NCI-H2029 (cell line): ENCODE measurements around the gene APP.
A peak's percentile ranks its signal among the peaks of the same experiment; 100 is the strongest.
"Not testable (repeated sequence)": the region's sequence is repeated elsewhere in the genome, so short reads cannot be mapped to it uniquely, and the experiment has no call there.

Experiments
- DNase-seq: peaks from one replicate; lab custom pipeline; 2025; lab: John Stamatoyannopoulos, UW

Gene APP

GRCh38 chr21:25938658-25939395 lies 231.7 kb downstream of the APP start:
- DNase-seq = peak; percentile 15

GRCh38 chr21:25936776-25937175 lies 233.8 kb downstream of the APP start:
- DNase-seq = no peak

GRCh38 chr21:25934771-25935224 lies 235.8 kb downstream of the APP start:
- peak; percentile 84 for DNase-seq

- DNase-seq = no peak
Observed at GRCh38 chr21:25934130-25934529, 236.4 kb downstream of the APP start.

- DNase-seq = no peak
Observed at GRCh38 chr21:25931765-25932164, 238.8 kb downstream of the APP start.

- no peak for DNase-seq
Observed at GRCh38 chr21:25929856-25930520, 240.6 kb downstream of the APP start.

- no peak for DNase-seq
Observed at GRCh38 chr21:25927195-25927880, 243.2 kb downstream of the APP start.

GRCh38 chr21:25925936-25926335 lies 244.6 kb downstream of the APP start:
- DNase-seq = peak; percentile 22

- DNase-seq = no peak
Observed at GRCh38 chr21:25925064-25925800, 245.3 kb downstream of the APP start.

GRCh38 chr21:25918152-25918551 lies 252.4 kb downstream of the APP start:
- DNase-seq = not testable (repeated sequence)

GRCh38 chr21:25916226-25916625 lies 254.3 kb downstream of the APP start:
- DNase-seq = no peak

- DNase-seq = no peak
Observed at GRCh38 chr21:25913479-25913878, 257.1 kb downstream of the APP start.

GRCh38 chr21:25912402-25912746 lies 258.2 kb downstream of the APP start:
- no peak for DNase-seq

- DNase-seq = peak; percentile 78
Observed at GRCh38 chr21:25911730-25912401, 258.7 kb downstream of the APP start.

GRCh38 chr21:25910809-25911208 lies 259.8 kb downstream of the APP start:
- DNase-seq = no peak

- no peak for DNase-seq
Observed at GRCh38 chr21:25909341-25909740, 261.2 kb downstream of the APP start.

GRCh38 chr21:25908495-25908894 lies 262.1 kb downstream of the APP start:
- no peak for DNase-seq

GRCh38 chr21:25907573-25908275 lies 262.8 kb downstream of the APP start:
- DNase-seq = no peak

- DNase-seq = no peak
Observed at GRCh38 chr21:25906587-25906986, 264.0 kb downstream of the APP start.

GRCh38 chr21:25905126-25905525 lies 265.4 kb downstream of the APP start:
- DNase-seq = no peak

- DNase-seq = no peak
Observed at GRCh38 chr21:25904044-25904695, 266.4 kb downstream of the APP start.
